ENCODE data around the gene PLXDC2. TPM values are rescaled to one million over a fixed set of nuclear protein-coding genes. Genes with fewer than 3 reads are reported as not detected.

The PLXDC2 gene
- total RNA-seq, 5 donors from 2014 or later (not counting 1 experiment from before 2014, with no cell fraction given), result 0.49 to 1.1 (median 0.56) TPM

DNA sequence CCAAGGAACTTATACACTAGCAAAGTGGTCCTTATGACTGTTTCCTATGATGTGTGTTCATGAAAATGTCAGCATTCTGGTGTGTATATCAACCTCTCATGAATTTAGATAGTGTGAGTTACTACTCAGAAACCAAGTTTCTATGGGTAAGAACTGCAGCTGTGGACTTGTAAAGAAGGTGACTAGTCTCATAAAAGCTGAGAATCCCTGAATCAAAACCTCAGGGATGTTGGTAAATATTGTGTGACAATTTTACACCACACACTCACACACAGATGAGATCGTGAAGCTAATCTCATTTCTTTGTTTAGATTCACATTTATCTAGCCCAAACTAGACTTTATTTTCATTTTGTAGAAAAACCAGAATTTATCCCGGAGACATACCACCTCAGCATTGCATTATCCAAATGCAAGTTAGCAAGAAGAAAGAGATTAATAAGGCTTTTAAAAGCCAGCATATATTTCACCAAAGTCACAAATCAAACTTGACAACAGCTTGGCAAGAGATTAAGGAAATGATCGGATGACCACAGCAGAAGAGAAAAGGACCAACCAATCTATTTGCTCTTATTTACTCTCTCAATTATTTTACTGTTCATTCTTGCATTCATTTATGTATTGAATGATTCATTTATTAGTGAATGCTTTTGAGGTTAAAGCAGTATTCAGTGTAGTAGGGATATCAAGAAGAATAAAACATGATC is 92.9 kb downstream of the PLXDC2 start:
- no peaks in the 10 kb centered on the region for H3K4me1 ChIP-seq (ENCODE audit: control insufficient read depth in 1 of 2, extremely low read depth in 1 of 2, insufficient read depth in 2 of 2, low read length in 2 of 2)
- no peak overlapping the region for H3K27ac ChIP-seq (ENCODE audit: low read length)
- no peaks in the 10 kb centered on the region for H3K36me3 ChIP-seq (ENCODE audit: control insufficient read depth in 2 of 2, extremely low read depth in 1 of 2, insufficient read depth in 1 of 2, low read length in 1 of 2)
- no peak overlapping the region for H3K27ac Mint-ChIP-seq
- DNase-seq (no peak), ATAC-seq (replicated peaks in 1 of 4) (no peak)
- ChIA-PET POLR2A (interaction anchor here in 1 of 2 donors (0.6 kb wide), 1 partner anchor 1007 kb away, joined by 3 read pairs; no protein-coding TSS in a partner anchor), CTCF (no interaction called here)
- no peaks in the 10 kb centered on the region for H3K36me3 Mint-ChIP-seq
- peaks cover 0 to 19% (median 6%) of the 10 kb centered on the region in 3 donors for H3K9me3 Mint-ChIP-seq
- H3K27me3 ChIP-seq (replicated peaks in 1 of 2; ENCODE audit: control insufficient read depth in 2 of 2, extremely low read depth in 1 of 2, insufficient read depth in 2 of 2, low read length in 1 of 2), result no peaks in the 10 kb centered on the region
- H3K4me1 Mint-ChIP-seq, result no peaks in the 10 kb centered on the region
- no peak overlapping the region for H3K4me3 ChIP-seq (ENCODE audit: control insufficient read depth in 1 of 2, extremely low read depth in 1 of 2, low read length in 1 of 2)
- no peaks in the 10 kb centered on the region for H3K27me3 Mint-ChIP-seq
- H3K9me3 ChIP-seq, result no peaks in the 10 kb centered on the region
- no peak overlapping the region for H3K4me3 Mint-ChIP-seq
- no CpG with 5 or more reads among the region's 3 CpGs for WGBS (ENCODE audit: insufficient coverage)

DNA sequence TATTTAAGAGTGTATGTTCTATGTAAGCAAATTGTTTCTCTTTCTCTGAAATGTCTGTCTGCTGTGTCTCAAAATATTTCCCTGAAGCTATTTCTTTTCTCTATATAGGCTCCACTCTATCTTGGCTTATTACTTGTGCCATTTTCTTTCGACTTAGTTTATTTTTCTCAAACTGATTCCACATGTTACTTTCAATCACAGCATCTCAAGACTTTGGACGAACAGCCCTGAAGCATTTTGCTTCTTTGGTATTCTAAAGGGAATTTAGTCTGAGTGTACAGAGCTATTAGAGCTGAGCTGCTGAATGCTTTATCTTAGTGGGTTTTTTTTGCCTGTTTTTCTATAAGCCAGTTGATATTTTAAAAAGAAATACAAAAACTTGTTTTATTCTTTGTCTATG is 95.7 kb downstream of the PLXDC2 start:
- POLR2A ChIA-PET, result interaction anchor here (0.5 to 0.6 kb wide), 2 partner anchors 42 to 457 kb away, joined by 3 to 4 read pairs; no protein-coding TSS in a partner anchor
- Histone ChIP-seq H3K4me3 (ENCODE audit: control insufficient read depth in 1 of 2, extremely low read depth in 1 of 2, low read length in 1 of 2) (no peak overlapping the region), H3K27me3 (replicated peaks in 1 of 2; ENCODE audit: control insufficient read depth in 2 of 2, extremely low read depth in 1 of 2, insufficient read depth in 2 of 2, low read length in 1 of 2) (no peaks in the 10 kb centered on the region), H3K36me3 (ENCODE audit: control insufficient read depth in 2 of 2, extremely low read depth in 1 of 2, insufficient read depth in 1 of 2, low read length in 1 of 2) (no peaks in the 10 kb centered on the region), H3K4me1 (ENCODE audit: control insufficient read depth in 1 of 2, extremely low read depth in 1 of 2, insufficient read depth in 2 of 2, low read length in 2 of 2) (no peaks in the 10 kb centered on the region), H3K9me3 (no peaks in the 10 kb centered on the region), H3K27ac (ENCODE audit: low read length) (no peak overlapping the region)
- H3K27ac Mint-ChIP-seq, result no peak overlapping the region
- whole genome bisulfite sequencing (ENCODE audit: insufficient coverage), result 60% methylated on average over 1 of the region's 2 CpGs
- H3K9me3 Mint-ChIP-seq, result peaks cover 4 to 15% (median 5%) of the 10 kb centered on the region in 3 donors
- H3K27me3 Mint-ChIP-seq, result no peaks in the 10 kb centered on the region
- CTCF ChIA-PET, result no interaction called here
- ATAC-seq (replicated peaks in 1 of 4) (no peak), DNase-seq (no peak)
- H3K4me3 Mint-ChIP-seq, result no peak overlapping the region
- H3K4me1 Mint-ChIP-seq, result no peaks in the 10 kb centered on the region
- H3K36me3 Mint-ChIP-seq, result no peaks in the 10 kb centered on the region

DNA sequence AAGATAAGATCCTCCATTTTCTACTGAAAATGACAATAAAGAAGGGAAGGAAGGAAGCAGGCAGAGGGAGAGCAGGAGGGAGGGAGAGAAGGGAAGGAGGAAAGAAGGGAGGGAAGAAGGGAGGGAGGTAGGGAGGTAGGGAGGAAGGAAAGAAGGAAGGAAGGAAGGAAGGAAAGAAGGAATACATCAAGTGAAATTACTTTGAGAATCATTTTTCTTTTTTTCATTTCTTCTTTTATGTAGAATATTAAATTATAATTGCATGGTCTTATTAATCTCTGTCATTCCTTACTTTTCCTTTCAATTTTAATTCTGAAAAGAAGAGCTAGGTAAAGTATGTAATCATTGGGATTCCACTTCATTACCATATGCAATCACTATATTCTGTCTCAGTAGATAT is 97.8 kb downstream of the PLXDC2 start:
- H3K36me3 ChIP-seq (ENCODE audit: control insufficient read depth in 2 of 2, extremely low read depth in 1 of 2, insufficient read depth in 1 of 2, low read length in 1 of 2), result no peaks in the 10 kb centered on the region
- DNase-seq (no peak), ATAC-seq (replicated peaks in 1 of 4) (no peak)
- Mint-ChIP-seq H3K4me3 (no peak overlapping the region), H3K36me3 (no peaks in the 10 kb centered on the region), H3K27ac (no peak overlapping the region), H3K27me3 (no peaks in the 10 kb centered on the region), H3K9me3 (peaks cover 4 to 24% (median 5%) of the 10 kb centered on the region in 3 donors), H3K4me1 (no peaks in the 10 kb centered on the region)
- H3K4me3 ChIP-seq (ENCODE audit: control insufficient read depth in 1 of 2, extremely low read depth in 1 of 2, low read length in 1 of 2), result no peak overlapping the region
- CTCF ChIA-PET, result no interaction called here
- H3K4me1 ChIP-seq (ENCODE audit: control insufficient read depth in 1 of 2, extremely low read depth in 1 of 2, insufficient read depth in 2 of 2, low read length in 2 of 2), result no peaks in the 10 kb centered on the region
- POLR2A ChIA-PET, result no interaction called here
- no peaks in the 10 kb centered on the region for H3K27me3 ChIP-seq (replicated peaks in 1 of 2; ENCODE audit: control insufficient read depth in 2 of 2, extremely low read depth in 1 of 2, insufficient read depth in 2 of 2, low read length in 1 of 2)
- no peaks in the 10 kb centered on the region for H3K9me3 ChIP-seq
- H3K27ac ChIP-seq (ENCODE audit: low read length), result no peak overlapping the region

DNA sequence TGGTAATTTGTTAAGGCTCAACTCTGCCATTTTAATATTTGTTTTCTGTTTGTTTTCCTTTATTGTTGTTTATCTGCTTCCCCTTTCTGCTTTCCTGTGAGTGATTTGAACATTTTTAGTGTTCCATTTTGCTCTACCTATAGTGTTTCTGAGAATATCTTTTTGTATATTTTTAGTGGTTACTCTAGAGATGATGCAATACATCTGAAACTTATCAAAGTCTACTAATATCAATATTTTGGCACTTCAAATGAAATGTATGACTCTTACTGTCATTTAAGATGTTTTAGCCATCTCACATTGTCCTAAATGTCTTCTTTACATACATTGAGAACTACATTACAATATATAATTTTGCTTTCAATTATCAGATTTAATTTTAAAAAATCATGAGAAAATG is 98.9 kb downstream of the PLXDC2 start:
- no peak for ATAC-seq (replicated peaks in 1 of 4)
- DNase-seq, result no peak

DNA sequence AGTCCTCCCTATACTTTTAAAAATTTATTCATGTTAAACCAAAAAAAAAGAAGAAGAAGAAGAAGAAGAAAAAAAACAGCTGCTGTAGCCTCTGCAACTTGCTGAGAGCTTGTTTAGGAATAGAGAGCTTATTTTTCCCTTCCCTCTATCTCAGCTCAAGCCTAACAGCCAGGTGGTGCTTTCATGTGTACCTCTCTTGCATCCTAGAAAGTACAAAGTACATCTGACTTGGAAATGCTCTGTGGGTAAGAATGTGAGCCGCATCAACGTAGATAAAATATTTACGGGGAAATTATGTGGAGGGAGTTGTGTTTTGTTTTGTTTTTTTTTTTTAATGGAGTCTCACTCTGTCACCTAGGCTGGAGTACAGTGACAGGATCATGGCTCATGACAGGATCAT is 99.6 kb downstream of the PLXDC2 start:
- Mint-ChIP-seq H3K27ac (no peak overlapping the region), H3K9me3 (peaks cover 4 to 24% (median 5%) of the 10 kb centered on the region in 3 donors), H3K27me3 (no peaks in the 10 kb centered on the region), H3K4me1 (no peaks in the 10 kb centered on the region), H3K4me3 (no peak overlapping the region), H3K36me3 (no peaks in the 10 kb centered on the region)
- ATAC-seq (replicated peaks in 1 of 4), result no peak
- Histone ChIP-seq H3K27me3 (replicated peaks in 1 of 2; ENCODE audit: control insufficient read depth in 2 of 2, extremely low read depth in 1 of 2, insufficient read depth in 2 of 2, low read length in 1 of 2) (no peaks in the 10 kb centered on the region), H3K4me1 (ENCODE audit: control insufficient read depth in 1 of 2, extremely low read depth in 1 of 2, insufficient read depth in 2 of 2, low read length in 2 of 2) (no peaks in the 10 kb centered on the region), H3K4me3 (ENCODE audit: control insufficient read depth in 1 of 2, extremely low read depth in 1 of 2, low read length in 1 of 2) (no peak overlapping the region), H3K9me3 (no peaks in the 10 kb centered on the region), H3K36me3 (ENCODE audit: control insufficient read depth in 2 of 2, extremely low read depth in 1 of 2, insufficient read depth in 1 of 2, low read length in 1 of 2) (no peaks in the 10 kb centered on the region), H3K27ac (ENCODE audit: low read length) (no peak overlapping the region)
- DNase-seq, result no peak
- CTCF ChIA-PET, result no interaction called here
- 100% methylated on average over 3 of the region's 3 CpGs for WGBS (ENCODE audit: insufficient coverage)
- POLR2A ChIA-PET, result no interaction called here

More for the DNA sequence above, 98.9 kb downstream of the PLXDC2 start:
- H3K9me3 Mint-ChIP-seq, result peaks cover 4 to 24% (median 5%) of the 10 kb centered on the region in 3 donors
- Histone ChIP-seq H3K4me1 (ENCODE audit: control insufficient read depth in 1 of 2, extremely low read depth in 1 of 2, insufficient read depth in 2 of 2, low read length in 2 of 2) (no peaks in the 10 kb centered on the region), H3K27ac (ENCODE audit: low read length) (no peak overlapping the region), H3K36me3 (ENCODE audit: control insufficient read depth in 2 of 2, extremely low read depth in 1 of 2, insufficient read depth in 1 of 2, low read length in 1 of 2) (no peaks in the 10 kb centered on the region), H3K27me3 (replicated peaks in 1 of 2; ENCODE audit: control insufficient read depth in 2 of 2, extremely low read depth in 1 of 2, insufficient read depth in 2 of 2, low read length in 1 of 2) (no peaks in the 10 kb centered on the region), H3K9me3 (no peaks in the 10 kb centered on the region), H3K4me3 (ENCODE audit: control insufficient read depth in 1 of 2, extremely low read depth in 1 of 2, low read length in 1 of 2) (no peak overlapping the region)
- H3K27me3 Mint-ChIP-seq, result no peaks in the 10 kb centered on the region
- H3K27ac Mint-ChIP-seq, result no peak overlapping the region
- POLR2A ChIA-PET, result no interaction called here
- H3K4me1 Mint-ChIP-seq, result no peaks in the 10 kb centered on the region
- no peaks in the 10 kb centered on the region for H3K36me3 Mint-ChIP-seq
- CTCF ChIA-PET, result no interaction called here
- no peak overlapping the region for H3K4me3 Mint-ChIP-seq

DNA sequence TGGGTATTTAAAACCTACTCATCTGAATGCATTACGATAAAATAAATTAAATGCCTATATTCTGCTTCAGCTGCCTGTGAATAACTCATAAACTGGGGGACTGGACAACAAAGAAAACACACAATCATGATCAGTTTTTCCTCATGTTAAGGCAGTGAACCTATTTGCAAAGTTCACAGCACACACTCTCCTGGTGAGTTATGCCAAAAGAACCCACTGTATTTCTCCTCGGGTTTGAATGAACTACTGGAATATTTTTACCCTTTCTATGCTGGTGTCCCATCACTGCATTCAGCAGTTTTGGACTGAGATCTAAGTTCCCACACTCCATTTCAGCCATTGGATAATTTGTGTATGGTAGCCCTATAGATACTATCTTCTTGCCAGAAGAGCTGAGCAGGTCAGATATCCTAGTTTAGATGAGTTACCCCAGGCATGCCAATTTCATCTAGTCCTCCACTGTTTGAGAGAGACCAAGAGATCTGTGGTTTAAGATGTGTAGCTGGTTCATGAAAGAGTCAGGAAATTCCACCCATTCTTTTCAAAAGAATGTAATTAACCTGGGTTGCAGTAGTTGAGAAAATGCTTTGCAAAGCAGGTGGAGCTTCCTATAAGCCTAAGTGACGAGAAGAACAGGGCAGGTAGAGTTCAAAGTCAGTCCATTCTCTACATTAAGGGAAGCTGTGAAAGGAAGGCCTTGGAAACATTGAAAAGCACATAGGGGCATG is 101.7 kb downstream of the PLXDC2 start:
- Mint-ChIP-seq H3K27me3 (no peaks in the 10 kb centered on the region), H3K4me3 (no peak overlapping the region), H3K36me3 (no peaks in the 10 kb centered on the region), H3K27ac (no peak overlapping the region), H3K4me1 (no peaks in the 10 kb centered on the region), H3K9me3 (peaks cover 4 to 22% (median 5%) of the 10 kb centered on the region in 3 donors)
- Histone ChIP-seq H3K4me1 (ENCODE audit: control insufficient read depth in 1 of 2, extremely low read depth in 1 of 2, insufficient read depth in 2 of 2, low read length in 2 of 2) (no peaks in the 10 kb centered on the region), H3K27ac (ENCODE audit: low read length) (no peak overlapping the region), H3K36me3 (ENCODE audit: control insufficient read depth in 2 of 2, extremely low read depth in 1 of 2, insufficient read depth in 1 of 2, low read length in 1 of 2) (no peaks in the 10 kb centered on the region), H3K9me3 (no peaks in the 10 kb centered on the region), H3K27me3 (replicated peaks in 1 of 2; ENCODE audit: control insufficient read depth in 2 of 2, extremely low read depth in 1 of 2, insufficient read depth in 2 of 2, low read length in 1 of 2) (no peaks in the 10 kb centered on the region), H3K4me3 (ENCODE audit: control insufficient read depth in 1 of 2, extremely low read depth in 1 of 2, low read length in 1 of 2) (no peak overlapping the region)
- POLR2A ChIA-PET, result no interaction called here
- DNase-seq (no peak), ATAC-seq (replicated peaks in 1 of 4) (no peak)
- CTCF ChIA-PET, result no interaction called here
- no CpG with 5 or more reads among the region's 3 CpGs for WGBS (ENCODE audit: insufficient coverage)

Data from T-cell (primary cell).